LNCAP (cell line): Measurements from ENCODE around the gene JUND.

Source experiments
- TF ChIP-seq, protein P1 (sequence below): fragments of 450-650 bp; IDR thresholded peaks from 2 replicates; pipeline ENCODE4 v1.5.1; 2017; ENCODE audit warnings: mild to moderate bottlenecking

Gene JUND

DNA sequence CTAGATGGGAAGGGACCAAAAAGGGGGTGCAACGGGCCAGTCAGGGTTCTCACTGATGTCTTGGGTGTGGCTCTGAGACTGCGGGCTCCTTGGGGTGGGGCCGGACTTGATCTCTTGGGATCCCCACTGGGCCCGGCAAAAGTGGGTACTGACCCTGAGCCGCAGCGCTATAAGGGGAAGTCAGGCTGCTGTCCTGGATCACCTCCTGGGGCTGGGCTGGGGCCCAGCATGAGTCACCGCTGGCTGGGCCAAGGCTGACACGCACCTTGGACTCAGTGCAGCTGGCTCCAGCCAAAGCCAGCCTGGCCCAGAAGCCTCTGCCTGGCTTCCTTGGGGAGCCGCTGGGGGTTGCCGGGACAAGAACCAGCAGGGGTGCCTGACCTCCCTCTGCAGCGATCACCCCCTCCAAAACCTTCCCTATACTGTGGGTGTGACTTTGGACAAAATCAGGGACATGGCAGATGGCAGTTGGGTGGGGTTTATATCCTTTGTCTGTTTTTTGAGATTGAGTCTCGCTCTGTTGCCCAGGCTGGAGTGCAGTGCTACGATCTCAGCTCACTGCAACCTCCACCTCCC is 6.6 kb downstream of the JUND start:
- TF ChIP-seq, protein P1, sequence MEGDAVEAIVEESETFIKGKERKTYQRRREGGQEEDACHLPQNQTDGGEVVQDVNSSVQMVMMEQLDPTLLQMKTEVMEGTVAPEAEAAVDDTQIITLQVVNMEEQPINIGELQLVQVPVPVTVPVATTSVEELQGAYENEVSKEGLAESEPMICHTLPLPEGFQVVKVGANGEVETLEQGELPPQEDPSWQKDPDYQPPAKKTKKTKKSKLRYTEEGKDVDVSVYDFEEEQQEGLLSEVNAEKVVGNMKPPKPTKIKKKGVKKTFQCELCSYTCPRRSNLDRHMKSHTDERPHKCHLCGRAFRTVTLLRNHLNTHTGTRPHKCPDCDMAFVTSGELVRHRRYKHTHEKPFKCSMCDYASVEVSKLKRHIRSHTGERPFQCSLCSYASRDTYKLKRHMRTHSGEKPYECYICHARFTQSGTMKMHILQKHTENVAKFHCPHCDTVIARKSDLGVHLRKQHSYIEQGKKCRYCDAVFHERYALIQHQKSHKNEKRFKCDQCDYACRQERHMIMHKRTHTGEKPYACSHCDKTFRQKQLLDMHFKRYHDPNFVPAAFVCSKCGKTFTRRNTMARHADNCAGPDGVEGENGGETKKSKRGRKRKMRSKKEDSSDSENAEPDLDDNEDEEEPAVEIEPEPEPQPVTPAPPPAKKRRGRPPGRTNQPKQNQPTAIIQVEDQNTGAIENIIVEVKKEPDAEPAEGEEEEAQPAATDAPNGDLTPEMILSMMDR = no peak

DNA sequence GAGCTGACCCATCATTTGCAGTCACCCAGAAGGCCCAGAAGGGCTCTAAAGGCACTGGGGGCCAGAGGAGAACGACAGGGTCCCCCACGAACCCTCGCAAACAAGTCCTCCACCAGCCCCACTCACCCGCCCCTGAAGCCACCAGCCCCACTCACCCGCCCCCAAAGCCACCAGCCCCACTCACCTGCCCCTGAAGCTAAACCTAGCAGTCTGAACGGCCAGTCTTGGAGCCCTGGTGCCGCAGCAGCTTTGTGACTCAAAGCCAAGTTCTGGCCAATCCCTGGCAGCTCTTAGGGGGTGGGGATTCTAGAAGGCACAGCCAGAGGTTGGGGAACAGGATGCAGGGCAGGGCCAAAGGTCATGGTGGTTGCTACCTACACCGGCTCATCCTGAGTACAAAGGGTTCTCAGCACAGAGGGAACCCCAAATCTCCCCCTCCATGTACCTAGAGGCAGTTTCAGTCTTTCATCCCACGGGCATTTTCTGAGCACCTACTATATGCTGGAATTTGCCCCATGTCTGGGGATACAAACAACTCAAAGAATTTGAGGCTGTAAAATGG is 7.1 kb downstream of the JUND start, which contains the start of gene IQCN:
Gene IQCN (minus strand): TSS at position 234 of the 562 bp plus-strand sequence. CDS start 4,974 bp downstream, outside the sequence.
- TF ChIP-seq, protein P1 = no peak

DNA sequence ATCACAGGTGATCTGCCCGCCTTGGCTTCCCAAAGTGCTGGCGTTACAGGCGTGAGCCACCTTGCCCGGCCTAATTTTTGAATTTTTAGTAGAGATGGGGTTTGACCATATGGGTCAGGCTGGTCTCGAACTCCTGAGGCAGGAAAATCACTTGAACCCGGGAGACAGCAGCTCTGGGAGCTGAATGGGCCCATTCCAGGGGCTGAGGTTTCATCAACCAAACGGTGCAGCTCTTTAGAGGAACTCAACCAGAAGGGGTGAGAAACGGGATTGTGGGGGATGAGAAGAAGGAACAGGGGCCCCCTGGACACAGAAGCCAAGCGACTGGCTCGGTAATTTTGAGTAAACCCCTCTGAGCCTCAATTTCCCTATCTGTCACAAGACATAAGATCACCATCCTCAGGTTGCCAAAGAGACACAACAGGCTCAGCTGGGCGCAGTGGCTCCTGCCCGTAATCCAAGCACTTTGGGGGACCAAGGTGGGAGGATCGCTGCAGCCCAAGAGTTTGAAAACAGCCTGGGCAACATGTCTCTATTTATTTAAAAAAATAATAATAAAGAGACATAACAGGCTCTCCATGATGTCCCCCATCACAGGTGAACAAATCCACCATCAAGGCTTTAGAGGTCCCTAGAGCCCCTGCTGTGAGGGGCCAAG is 7.7 kb downstream of the JUND start:
- TF ChIP-seq, protein P1 = no peak

DNA sequence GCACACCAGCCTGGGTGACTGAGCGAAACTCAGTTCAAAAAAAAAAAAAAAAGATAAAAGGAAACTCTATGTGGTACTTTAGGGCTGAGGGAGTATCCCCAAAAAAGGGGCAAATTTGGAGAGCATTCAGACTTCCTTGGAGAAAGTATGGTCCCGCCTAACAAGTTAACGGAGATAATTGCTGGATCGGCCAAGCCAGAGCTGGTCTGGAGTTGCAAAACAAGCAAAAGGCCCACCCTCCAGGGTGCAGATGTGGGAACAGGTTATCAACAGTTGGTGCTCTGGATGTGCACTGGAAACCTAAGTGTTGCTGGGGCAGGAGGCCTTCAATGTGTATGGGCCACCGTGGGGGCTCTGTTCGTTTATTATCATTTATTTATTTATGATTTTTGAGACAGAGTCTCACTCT is 10.0 kb downstream of the JUND start:
- TF ChIP-seq, protein P1 = no peak

DNA sequence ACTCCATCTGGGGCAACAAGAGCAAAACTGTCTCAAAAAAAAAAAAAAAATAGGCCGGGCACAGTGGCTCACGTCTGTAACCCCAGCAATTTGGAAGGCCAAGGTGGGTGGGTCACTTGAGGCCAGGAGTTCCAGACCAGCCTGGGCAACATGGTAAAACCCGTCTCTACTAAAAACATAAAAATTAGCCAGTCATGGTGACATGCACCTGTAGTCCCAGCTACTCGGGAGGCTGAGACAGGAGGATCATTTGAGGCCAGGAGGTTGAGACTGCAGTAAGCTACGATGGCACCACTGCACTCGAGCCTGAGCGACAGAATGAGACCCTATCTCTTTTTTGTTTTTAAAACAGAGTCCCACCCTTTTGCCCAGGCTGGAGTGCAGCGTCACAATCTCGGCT is 11.1 kb downstream of the JUND start:
- TF ChIP-seq, protein P1 = no peak

DNA sequence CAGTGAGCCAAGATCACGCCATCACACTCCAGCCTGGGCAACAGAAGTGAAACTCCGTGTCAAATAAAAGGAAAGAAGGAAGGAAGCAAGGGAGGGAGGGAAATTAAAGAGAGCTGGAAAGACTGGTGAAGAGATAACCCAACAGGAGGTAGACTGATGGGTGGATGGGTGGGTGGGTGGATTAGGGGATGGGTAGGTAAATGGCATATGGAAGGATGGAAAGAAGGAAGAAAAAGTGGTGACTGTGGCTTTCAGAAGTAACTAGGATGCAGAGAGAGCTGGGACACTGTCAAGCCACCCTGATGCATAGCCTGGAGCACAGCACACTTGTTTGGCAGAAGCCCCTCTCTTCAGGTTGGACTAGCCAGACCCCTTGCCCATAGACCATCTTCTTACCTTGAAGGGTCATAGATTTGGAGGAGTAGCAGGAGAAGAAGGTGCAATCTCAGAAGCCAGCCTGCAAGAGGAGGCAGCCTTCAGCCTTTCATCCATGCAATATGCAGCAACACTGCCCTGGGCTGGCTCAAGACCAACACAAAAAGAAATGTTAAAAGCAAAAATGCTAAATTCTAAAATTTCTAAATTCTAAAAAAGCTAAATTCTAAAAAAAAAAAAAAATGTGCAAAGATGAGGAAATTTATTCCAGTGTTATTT is 12.2 kb downstream of the JUND start:
- TF ChIP-seq, protein P1 = no peak

DNA sequence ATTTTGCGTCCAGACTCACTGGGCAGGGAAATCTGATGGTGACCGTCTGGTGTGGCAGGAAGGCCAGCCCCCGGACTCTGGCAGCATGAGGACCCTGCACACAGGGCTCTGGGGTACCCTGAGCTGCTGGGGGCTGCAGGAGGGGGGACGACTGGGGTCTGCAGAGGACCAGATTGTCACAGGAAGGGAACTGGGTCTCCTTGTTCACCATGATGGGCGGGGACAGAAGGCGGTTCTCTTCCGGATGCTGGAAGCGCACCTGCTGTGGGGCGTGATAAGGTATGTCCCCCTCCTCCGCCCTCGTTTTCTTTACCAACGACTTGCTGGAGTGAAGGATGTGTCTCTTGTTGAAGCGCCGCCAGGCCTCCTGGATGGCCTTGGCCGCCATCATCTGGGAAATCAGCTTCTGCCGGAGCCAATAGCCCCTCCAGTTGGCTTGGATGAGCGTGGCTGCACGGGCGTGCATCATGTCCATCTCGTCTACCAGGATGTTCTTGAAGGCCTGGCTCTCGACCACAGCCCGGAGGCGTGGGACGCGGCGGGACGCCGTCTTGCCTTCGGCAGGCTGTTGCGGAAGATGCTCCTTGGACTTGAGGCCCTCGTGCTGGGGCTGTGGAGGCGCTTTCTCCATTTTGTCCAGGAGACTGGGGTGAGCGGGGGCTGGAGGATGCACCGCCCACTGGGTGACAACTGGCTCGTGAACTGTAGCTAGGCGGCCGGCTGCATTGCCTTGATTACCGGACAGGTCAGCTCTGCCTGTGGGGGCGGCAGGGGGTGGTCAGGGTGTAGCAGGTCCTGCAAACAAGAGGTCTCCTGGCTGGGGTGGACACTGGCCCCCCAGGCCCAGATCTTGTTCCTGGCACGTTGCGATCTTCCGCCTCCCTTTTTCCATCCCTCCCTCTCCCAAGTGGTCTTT is 14.4 kb downstream of the JUND start:
- TF ChIP-seq, protein P1 = no peak
